GM19240 (cell line): Measurements from ENCODE around the gene IL1B.
A peak's percentile ranks its signal among the peaks of the same experiment; 100 is the strongest.

Source experiments
- DNase-seq: peaks from one replicate; pipeline ENCODE4 v3.0.0; 2011; ENCODE audit warnings: low spot score; ENCODE audit not compliant: insufficient read length

Gene IL1B

GRCh38 chr2:112829961-112830681 is 6.5 kb downstream of the IL1B start:
- DNase-seq = no peak

- DNase-seq = no peak
Observed at GRCh38 chr2:112829101-112829960, 7.2 kb downstream of the IL1B start.

- no peak for DNase-seq
Observed at GRCh38 chr2:112828251-112828691, 8.3 kb downstream of the IL1B start.

GRCh38 chr2:112827604-112828185 is 8.9 kb downstream of the IL1B start:
- DNase-seq = no peak

- no peak for DNase-seq
Observed at GRCh38 chr2:112827009-112827408, 9.6 kb downstream of the IL1B start.

GRCh38 chr2:112825706-112826105 is 10.9 kb downstream of the IL1B start:
- no peak for DNase-seq

- DNase-seq = no peak
Observed at GRCh38 chr2:112824694-112825085, 11.9 kb downstream of the IL1B start.

GRCh38 chr2:112821682-112822081 is 14.9 kb downstream of the IL1B start:
- no peak for DNase-seq

- peak; percentile 51 for DNase-seq
Observed at GRCh38 chr2:112821142-112821541, 15.4 kb downstream of the IL1B start.

- no peak for DNase-seq
Observed at GRCh38 chr2:112820343-112820742, 16.2 kb downstream of the IL1B start.

GRCh38 chr2:112819081-112819480 is 17.5 kb downstream of the IL1B start:
- no peak for DNase-seq

- no peak for DNase-seq
Observed at GRCh38 chr2:112818094-112818902, 18.3 kb downstream of the IL1B start.

GRCh38 chr2:112817082-112817689 is 19.4 kb downstream of the IL1B start:
- DNase-seq = no peak

GRCh38 chr2:112814278-112814677 is 22.3 kb downstream of the IL1B start:
- DNase-seq = no peak

GRCh38 chr2:112813280-112813966 is 23.2 kb downstream of the IL1B start:
- no peak for DNase-seq

- no peak for DNase-seq
Observed at GRCh38 chr2:112812318-112813267, 24.0 kb downstream of the IL1B start.

- no peak for DNase-seq
Observed at GRCh38 chr2:112811841-112812306, 24.7 kb downstream of the IL1B start.

- no peak for DNase-seq
Observed at GRCh38 chr2:112811276-112811831, 25.2 kb downstream of the IL1B start.

- no peak for DNase-seq
Observed at GRCh38 chr2:112809112-112809511, 27.5 kb downstream of the IL1B start.
